ENCODE results near the gene MFSD6. TPM values are rescaled to one million over a fixed set of nuclear protein-coding genes. Genes with fewer than 3 reads are reported as not detected.

The MFSD6 gene
- total RNA-seq, 4 donors from 2014 or later, result 40.4 to 184 (median 119) TPM

GRCh38 chr2:190431907-190432306 is 23.8 kb downstream of the MFSD6 start:
- no peak overlapping the region for H3K4me3 ChIP-seq
- H3K27me3 ChIP-seq, result no peaks in the 10 kb centered on the region
- H3K36me3 ChIP-seq, result peaks cover 0 to 17% (median 0%) of the 10 kb centered on the region in 3 donors
- no peaks in the 10 kb centered on the region for H3K9me3 ChIP-seq
- DNase-seq, result no peak
- H3K27ac ChIP-seq, result peak overlapping the region in 2 of 4 donors; percentile 27 to 40
- peaks cover 0 to 21% (median 0%) of the 10 kb centered on the region in 4 donors for H3K4me1 ChIP-seq
- TF ChIP-seq, protein P1, sequence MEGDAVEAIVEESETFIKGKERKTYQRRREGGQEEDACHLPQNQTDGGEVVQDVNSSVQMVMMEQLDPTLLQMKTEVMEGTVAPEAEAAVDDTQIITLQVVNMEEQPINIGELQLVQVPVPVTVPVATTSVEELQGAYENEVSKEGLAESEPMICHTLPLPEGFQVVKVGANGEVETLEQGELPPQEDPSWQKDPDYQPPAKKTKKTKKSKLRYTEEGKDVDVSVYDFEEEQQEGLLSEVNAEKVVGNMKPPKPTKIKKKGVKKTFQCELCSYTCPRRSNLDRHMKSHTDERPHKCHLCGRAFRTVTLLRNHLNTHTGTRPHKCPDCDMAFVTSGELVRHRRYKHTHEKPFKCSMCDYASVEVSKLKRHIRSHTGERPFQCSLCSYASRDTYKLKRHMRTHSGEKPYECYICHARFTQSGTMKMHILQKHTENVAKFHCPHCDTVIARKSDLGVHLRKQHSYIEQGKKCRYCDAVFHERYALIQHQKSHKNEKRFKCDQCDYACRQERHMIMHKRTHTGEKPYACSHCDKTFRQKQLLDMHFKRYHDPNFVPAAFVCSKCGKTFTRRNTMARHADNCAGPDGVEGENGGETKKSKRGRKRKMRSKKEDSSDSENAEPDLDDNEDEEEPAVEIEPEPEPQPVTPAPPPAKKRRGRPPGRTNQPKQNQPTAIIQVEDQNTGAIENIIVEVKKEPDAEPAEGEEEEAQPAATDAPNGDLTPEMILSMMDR (IDR thresholded peaks at IDR 0.05), result no peak
- no peak for TF ChIP-seq POLR2A (IDR thresholded peaks at IDR 0.05)

GRCh38 chr2:190432567-190433231 is 24.5 kb downstream of the MFSD6 start:
- no peaks in the 10 kb centered on the region for H3K27me3 ChIP-seq
- no peak overlapping the region for H3K4me3 ChIP-seq
- DNase-seq, result no peak
- peaks cover 0 to 24% (median 0%) of the 10 kb centered on the region in 3 donors for H3K36me3 ChIP-seq
- peaks cover 0 to 21% (median 0%) of the 10 kb centered on the region in 4 donors for H3K4me1 ChIP-seq
- peak overlapping the region in 2 of 4 donors; percentile 27 to 40 for H3K27ac ChIP-seq
- no peaks in the 10 kb centered on the region for H3K9me3 ChIP-seq
- TF ChIP-seq, protein P1 (IDR thresholded peaks at IDR 0.05), result no peak
- no peak for TF ChIP-seq POLR2A (IDR thresholded peaks at IDR 0.05)

DNA sequence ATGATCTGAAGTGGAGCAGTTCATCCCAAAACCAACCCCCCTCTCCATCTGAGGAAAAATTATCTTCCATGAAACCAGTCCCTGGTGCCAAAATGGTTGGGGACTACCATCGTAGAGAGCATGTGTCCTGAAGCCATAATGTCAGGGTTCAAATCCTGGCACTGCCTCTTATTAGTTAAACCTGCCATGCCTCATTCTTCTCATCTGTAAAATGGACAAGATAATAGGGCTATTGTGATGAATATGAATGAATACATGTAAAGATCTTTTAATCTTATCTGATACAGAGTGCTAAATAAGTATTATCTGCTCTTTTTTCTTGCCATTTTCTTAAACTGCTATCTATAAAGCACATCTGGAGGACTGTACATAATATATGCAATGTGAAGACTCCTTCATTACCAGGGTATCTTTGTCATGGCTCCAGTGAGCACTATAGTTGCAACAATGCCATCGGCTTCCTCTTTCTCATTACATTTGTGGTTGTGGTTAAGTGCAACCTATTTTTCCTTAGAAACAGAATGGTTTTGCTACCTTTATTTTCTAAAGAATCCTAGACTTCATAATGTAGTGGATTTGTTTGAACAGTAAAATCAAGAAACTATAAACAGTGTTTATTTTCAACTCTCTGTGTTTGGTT is 27.0 kb downstream of the MFSD6 start:
- H3K9me3 ChIP-seq, result no peaks in the 10 kb centered on the region
- peaks cover 0 to 22% (median 0%) of the 10 kb centered on the region in 3 donors for H3K36me3 ChIP-seq
- H3K4me3 ChIP-seq, result no peak overlapping the region
- TF ChIP-seq, protein P1 (IDR thresholded peaks at IDR 0.05), result no peak
- TF ChIP-seq POLR2A (IDR thresholded peaks at IDR 0.05), result no peak
- peaks cover 0 to 25% (median 2%) of the 10 kb centered on the region in 4 donors for H3K4me1 ChIP-seq
- DNase-seq, result no peak
- no peak overlapping the region for H3K27ac ChIP-seq
- H3K27me3 ChIP-seq, result no peaks in the 10 kb centered on the region

GRCh38 chr2:190436557-190436956 is 28.4 kb downstream of the MFSD6 start:
- Histone ChIP-seq H3K4me3 (no peak overlapping the region), H3K27ac (no peak overlapping the region), H3K27me3 (no peaks in the 10 kb centered on the region), H3K9me3 (no peaks in the 10 kb centered on the region), H3K36me3 (peaks cover 0 to 22% (median 0%) of the 10 kb centered on the region in 3 donors), H3K4me1 (peaks cover 0 to 30% (median 4%) of the 10 kb centered on the region in 4 donors)
- TF ChIP-seq, protein P1 (IDR thresholded peaks at IDR 0.05), result no peak
- no peak for TF ChIP-seq POLR2A (IDR thresholded peaks at IDR 0.05)
- DNase-seq, result no peak

DNA sequence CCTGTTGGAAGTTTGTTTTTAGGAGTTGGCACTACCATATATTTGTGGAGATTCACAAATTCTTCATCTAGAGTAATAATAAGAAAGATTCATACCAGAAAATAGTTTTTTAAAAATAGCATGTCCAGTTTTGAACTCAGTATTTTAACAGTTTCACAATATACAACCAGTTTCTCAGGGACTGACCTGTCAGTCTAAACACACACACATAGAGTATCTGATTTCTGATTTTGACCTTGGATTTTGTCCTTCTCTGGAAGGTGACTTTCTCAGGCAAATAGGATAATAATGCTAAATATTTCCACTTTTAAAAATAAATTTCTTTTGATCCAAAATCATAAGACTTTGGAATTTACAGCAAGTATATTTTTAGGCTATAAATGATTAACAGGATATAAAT is 32.0 kb downstream of the MFSD6 start:
- H3K36me3 ChIP-seq, result peaks cover 0 to 22% (median 0%) of the 10 kb centered on the region in 3 donors
- TF ChIP-seq POLR2A (IDR thresholded peaks at IDR 0.05), result no peak
- TF ChIP-seq, protein P1 (IDR thresholded peaks at IDR 0.05), result no peak
- H3K9me3 ChIP-seq, result no peaks in the 10 kb centered on the region
- no peak overlapping the region for H3K4me3 ChIP-seq
- DNase-seq, result no peak
- H3K27me3 ChIP-seq, result no peaks in the 10 kb centered on the region
- H3K27ac ChIP-seq, result no peak overlapping the region
- peaks cover 0 to 17% (median 4%) of the 10 kb centered on the region in 4 donors for H3K4me1 ChIP-seq

Measured in Peyer's patch (tissue), 4 donors.